ENCODE measurements around the gene CRIP2.

DNA sequence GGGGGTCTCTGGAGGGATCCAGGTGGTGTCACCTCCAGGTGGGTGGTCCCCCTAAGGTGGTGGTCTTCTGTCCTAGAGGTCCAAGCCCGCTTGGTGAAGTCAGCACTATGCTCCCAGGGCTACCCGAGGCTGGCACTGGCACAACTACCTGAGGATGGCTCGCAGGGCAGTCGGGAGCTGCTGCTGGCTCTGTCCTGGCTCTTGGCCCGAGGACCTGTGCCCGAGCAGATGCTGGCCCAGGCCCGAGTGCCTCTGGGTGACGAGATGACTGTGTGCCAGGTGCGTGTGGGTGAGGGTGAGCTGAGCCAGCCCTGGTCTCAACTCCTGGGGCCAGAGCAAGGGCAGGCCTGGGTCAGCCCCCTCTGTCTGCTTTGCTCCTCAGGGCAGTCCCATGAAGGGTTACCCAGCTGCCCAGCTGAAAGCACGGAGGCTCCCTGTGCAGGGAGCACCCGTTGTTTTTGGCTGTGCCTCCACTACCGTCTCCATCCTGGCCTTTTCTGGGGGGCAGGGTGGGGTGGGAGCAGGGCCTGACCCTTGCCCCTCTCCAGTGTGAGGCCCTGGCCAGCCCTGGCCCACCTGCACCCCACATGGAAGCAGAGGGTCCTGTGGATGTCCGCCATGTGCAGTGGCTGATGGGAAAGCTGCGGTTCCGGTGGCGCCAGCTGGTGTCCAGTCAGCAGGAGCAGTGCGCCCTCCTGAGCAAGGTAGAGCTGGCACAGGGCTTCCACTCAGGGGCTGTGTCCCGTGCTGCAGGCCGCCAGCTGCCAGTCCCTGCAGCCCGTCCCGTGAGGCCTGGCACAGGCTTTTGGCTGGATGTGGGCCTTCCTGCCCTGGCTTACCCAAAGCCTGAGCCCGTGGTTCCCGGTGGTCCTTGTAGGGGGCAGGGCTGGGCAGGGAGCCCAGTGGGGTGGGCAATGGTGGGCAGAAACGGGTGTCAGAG lies 17.7 kb downstream of the CRIP2 start:
- TF ChIP-seq EZH2phosphoT487 (IDR thresholded peaks at IDR 0.05; ENCODE audit: insufficient read depth, low read depth) (no peak), EZH2 (IDR thresholded peaks at IDR 0.05; ENCODE audit: insufficient read depth, poor library complexity, severe bottlenecking) (no peak)
